ENCODE measurements around the gene MCF2L.

The MCF2L gene

DNA sequence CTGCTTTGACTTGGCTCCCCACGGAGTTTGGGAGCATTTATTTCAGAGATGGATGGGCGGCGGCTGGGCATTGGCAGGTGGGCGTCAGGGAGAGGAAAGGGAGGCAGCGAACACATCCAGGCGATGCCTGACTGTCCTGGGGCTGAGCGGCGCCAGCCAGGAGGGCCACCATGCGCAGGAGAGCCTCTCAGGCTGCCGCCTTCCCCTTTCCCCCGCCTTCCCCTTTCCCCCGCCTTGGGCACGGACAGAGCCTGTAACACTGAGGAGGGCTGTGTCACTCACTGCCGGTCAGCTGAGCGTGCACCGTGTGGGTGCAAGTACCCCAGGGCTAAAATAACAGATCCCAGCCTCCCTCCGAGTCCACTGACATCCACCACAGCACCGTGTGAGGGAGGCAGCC is 11.4 kb downstream of the MCF2L start:
- no peak for DNase-seq (ENCODE audit: low read depth in 1 of 2, low spot score in 1 of 2)

DNA sequence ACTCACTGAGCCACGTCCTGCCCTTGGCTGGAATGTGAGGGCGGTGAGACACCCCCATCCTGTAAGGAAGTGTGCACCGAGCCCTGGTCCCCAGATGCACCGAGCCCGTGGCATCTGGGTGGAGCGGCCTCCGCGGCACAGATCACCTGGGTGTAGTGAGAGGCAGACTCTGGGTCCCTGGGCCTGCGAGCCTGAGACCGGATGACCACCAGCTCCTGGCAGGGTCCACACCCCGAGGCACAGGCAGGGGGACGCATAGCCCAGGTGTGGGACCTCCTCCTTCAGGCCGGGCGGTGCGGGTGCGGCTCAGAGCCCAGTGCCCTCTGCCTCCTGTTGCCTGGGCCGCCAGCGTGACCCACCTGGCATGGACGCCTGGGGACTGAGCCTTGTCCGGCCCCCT is 12.4 kb downstream of the MCF2L start:
- no peak for DNase-seq (ENCODE audit: low read depth in 1 of 2, low spot score in 1 of 2)

DNA sequence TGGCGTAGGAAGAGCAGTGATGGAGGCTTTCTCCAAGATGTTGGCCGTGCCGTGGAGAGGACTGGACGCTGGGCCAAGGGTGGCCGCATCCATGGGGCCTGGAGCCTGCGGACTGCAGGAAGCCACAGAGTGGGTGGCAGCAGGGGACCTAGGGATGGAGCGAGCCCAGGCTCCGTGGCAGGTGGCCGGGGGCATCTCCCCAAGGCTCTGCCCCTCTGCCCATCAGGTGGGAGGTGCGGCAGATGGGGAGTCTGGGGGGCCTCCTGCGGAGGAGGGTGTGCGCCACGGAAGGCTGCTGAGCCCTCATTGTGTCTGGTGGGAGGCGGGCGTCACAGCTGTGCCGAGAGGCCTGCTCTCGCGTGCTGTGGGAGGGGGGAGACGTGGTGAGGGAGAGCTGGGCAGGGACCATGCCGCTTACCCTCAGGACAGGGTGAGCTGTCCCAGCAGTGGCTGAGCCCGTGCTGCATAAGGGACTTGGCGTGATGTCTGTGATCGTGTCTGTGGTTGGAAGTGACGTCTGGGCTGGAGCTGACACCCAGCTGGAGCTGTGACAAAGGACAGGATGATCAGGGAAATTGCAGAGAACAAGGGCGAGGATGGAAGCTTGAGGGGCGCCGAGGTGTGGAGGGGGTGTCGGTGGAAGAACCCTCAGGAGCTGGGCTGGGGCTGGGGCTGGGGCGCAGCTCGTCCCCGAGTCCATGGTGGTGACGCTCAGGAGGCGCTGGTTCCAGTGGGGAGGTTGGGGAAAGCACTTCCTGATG is 13.4 kb downstream of the MCF2L start:
- no peak for DNase-seq (ENCODE audit: low read depth in 1 of 2, low spot score in 1 of 2)

DNA sequence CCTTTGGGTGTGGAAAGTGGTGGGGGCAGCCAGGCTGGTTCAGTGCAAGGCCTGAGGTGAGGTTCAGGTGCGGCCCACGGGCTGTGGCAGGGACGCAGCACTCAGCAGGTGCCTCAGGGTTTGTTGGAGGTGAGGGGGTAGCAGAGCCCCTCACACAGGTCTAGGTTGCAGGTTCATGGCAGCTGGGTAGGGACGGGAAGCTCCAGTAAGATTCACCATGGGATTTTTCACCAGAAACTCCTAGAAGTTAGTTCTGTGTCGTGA is 14.0 kb downstream of the MCF2L start:
- DNase-seq (ENCODE audit: low read depth in 1 of 2, low spot score in 1 of 2): no peak

DNA sequence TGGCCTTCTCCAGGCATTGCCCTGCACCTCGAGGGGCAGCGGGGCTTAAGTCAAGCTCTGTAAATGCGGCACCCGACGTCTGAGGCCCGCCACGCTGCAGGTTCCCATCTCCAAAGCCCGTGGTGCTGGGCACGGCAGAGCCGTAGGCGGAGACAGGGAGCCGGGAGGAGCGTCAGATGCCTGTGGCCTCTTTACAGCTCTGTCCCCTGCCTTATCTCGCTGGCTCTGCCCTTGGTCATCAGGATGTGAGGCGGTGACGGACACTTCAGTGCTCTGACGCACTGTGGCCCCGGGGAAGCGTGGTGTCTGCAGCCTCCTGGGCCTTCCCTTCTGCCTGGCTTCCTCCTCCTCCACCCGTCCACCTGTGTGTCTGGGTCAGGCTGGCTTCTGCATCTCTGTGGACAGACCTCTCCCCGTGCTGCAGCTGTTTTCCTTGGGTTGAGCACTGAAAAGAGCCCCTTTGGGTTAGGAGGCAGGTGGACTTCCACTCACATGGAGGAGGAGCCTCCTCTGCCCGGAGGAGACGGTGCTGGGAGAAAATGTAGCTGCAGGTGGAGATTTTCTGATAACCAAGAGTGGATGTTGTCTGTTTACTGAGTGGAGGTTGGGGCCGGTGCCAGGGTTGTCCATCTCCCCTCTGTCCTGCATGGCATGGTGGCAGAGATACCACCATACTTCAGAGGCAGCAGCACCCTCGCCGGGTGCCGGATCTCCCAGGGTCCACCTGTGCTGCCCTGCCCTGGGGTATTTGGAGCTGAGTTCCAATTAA is 14.6 kb downstream of the MCF2L start:
- no peak for DNase-seq (ENCODE audit: low read depth in 1 of 2, low spot score in 1 of 2)

DNA sequence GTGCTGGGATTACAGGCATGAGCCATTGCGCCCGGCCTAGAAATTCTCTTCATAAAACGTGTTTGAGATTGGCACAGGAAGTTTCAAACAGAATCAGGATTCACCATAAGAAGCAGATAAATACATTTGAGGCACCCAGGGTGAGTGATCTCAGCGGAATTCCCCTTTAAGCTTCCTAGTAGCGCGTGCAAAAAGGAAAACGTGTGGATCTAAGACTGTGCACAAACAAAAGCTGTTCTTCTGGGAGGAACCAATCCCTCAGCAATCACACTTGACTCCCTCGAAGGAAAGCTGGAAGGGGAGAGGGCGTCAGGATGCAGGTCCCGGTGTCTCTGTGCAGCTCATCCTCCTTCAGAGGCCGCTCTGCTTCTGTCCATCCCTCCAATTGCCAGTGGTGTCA is 15.5 kb downstream of the MCF2L start:
- no peak for DNase-seq (ENCODE audit: low read depth in 1 of 2, low spot score in 1 of 2)

DNA sequence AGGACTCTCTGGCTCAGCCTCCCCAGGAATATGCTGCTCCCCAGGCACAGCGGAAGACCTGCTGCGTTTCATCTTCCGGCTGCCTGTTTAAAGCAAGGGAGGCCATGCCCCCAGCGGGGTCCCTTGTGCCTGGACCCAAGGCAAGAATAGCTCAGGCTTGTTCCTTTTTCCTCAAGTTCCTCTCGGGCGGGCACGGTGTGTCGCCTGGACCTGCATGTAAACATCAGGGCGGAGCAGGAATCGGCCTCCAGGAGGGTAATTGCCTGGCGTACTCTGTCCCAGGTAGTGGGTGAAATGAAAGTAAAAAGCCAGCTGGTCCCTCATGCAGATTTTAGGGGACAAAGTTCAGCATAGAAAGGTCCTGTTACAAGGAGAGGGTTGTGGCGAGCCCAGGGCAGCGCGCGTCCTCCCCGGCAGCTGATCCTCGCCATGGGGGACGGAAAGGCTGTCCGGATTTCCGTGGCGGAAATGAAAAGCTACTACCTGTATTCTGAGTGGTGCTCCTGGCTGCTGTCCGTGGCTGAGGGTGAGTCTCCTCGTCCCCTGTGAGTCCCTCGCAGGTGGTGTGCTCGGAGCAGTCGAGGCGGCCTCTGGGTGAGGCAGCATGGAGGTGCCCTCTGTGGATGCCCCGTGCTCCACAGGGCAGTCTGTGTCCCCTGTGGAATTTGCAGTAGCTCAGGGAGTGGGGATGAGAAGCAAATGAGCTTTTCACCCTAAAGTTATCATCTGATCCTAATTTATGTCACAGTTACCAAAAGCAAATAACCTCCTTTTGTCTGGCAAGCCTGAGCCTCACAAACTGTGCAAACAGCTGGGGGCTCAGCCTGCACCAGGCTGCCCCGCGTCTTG is 16.2 kb downstream of the MCF2L start:
- no peak for DNase-seq (ENCODE audit: low read depth in 1 of 2, low spot score in 1 of 2)

DNA sequence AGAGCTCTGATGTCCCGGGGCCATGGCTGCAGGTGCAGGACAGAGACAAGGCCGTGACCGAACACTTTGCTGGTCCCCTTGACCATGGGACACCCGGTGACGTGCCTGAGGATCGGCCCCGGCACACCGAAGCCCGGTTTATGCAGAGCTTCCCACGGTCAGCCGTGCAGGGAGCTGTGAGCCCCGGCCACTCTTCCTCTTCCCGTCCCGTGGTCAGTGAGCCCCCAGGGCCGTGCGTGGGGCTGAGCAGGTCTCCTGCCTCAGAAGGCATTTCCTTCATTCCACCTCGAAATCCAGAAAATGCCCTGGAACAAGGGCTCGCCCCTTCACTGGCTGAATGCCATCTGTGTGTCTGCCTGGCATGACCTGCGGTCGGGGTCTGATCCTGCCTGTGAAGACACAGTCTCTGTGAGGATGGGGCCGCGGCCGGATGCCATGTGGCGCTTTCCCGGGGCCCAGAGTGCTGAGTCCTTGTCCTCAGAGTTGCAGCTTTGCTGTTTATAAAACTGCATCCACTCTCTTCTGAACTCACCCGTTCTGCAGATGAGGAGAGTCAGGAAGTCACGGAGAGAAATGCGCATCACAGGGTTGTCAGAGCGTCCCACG is 16.9 kb downstream of the MCF2L start:
- DNase-seq (ENCODE audit: low read depth in 1 of 2, low spot score in 1 of 2): no peak

DNA sequence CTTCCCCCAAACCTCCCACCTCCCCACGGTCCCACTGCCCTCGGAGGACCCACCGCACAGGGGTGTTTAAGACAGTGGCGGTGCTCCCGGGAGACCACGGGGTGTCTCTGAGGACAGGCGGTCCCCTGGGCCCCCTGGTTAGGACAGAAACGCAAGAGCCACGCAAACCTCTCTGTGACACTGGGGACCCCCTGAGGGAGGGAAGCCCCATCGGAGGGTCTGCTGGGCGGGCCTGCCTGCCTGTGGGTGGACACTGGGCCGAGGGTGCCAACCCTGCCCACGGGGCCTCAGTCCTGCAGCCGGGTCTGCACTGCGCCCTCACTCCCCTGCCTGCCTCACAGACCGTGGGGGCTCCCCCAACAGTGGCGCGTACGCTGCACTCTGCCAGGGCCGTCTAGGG is 17.5 kb downstream of the MCF2L start:
- no peak for DNase-seq (ENCODE audit: low read depth in 1 of 2, low spot score in 1 of 2)

DNA sequence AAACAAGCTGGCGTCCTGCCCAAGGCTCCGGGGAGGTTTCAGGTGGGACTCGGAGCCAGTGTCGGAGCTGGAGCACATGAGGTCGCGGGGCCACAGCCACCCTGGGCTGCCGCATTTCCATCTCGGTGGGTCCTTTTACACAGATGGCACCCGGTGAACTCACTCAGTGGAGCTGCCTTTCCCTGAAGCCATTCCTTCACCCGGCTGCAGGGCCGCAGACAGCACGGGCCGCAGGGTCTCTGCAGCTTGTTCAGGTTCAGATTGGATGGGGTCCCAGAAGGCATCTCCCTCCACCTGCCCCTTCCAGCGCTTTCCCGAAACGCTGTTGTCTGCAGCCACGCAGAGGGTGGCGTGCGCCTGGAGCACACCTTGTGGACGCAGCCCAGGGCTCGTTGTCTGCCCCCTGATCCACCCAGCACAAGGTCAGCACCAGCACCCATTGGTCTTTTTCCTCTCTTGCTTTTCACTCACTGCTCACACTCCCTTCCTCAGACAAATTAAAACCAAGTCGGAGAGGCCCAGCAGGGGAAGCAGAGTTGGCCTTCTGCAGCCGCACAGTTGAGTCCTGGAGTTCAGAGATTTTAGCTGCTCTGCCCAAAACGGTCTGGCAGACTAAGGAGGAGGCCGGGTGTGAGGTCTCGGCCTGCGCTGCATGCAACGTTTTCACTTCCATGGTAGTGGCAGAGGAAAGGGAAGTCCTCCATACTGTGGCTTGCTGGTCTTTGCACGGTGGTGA is 18.1 kb downstream of the MCF2L start:
- DNase-seq (ENCODE audit: low read depth in 1 of 2, low spot score in 1 of 2): no peak

DNA sequence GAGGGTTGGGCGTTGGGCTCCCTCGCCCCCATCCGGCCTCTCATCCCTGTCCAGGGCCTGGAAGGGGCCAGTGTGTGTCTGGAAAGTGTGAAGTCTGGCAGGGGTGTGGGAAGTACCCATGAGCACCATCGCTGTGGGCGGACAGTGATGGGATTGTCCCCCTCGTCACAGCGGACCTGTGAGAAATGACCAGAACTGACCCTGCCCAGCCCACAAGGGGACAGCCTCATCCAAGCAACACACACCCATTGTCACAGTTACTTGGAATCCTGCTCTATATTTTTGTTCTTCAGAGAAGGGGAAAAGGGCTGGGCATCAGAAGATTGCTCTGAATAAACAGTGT is 18.6 kb downstream of the MCF2L start:
- no peak for DNase-seq (ENCODE audit: low read depth in 1 of 2, low spot score in 1 of 2)

DNA sequence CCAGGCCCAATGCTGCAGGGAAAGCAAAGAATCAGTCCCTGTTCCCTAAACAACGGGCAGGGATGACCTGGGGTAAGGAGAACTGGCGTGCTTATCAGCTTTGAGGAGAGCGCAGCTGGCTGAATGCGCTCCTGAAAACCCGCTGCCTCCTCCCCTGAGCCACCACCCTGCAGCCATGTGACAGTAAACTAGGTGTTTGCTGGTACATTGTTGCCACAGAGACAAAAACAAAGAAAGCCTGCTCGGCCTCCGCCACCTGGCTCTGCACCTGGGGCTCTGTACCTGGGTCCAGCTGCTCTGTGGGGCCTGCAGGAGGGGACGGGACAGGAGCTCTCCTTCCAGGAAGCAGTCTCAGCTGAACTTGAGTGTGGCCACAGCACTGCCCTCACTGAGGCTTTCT is 21.8 kb downstream of the MCF2L start:
- no peak for DNase-seq (ENCODE audit: low read depth in 1 of 2, low spot score in 1 of 2)

DNA sequence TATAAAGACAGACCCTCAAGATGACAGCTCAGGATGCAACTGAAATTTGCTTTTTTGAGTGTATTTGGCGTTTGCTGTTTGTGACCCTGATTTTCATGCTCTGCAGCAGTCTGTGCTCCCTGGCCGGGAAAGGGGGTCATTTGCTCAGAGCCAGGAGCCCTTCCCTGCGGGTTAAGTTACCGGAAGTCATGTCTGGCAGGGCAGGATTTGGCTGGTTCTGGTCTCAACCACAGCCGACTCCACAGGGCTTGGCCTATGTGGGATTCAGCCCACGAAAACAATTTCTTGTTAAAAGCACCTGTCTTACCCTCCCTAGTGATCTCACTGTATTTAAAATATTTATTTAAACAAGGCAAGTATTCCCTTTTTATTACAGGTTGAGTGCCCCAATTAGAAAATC is 22.6 kb downstream of the MCF2L start:
- DNase-seq (ENCODE audit: low read depth in 1 of 2, low spot score in 1 of 2): no peak

DNA sequence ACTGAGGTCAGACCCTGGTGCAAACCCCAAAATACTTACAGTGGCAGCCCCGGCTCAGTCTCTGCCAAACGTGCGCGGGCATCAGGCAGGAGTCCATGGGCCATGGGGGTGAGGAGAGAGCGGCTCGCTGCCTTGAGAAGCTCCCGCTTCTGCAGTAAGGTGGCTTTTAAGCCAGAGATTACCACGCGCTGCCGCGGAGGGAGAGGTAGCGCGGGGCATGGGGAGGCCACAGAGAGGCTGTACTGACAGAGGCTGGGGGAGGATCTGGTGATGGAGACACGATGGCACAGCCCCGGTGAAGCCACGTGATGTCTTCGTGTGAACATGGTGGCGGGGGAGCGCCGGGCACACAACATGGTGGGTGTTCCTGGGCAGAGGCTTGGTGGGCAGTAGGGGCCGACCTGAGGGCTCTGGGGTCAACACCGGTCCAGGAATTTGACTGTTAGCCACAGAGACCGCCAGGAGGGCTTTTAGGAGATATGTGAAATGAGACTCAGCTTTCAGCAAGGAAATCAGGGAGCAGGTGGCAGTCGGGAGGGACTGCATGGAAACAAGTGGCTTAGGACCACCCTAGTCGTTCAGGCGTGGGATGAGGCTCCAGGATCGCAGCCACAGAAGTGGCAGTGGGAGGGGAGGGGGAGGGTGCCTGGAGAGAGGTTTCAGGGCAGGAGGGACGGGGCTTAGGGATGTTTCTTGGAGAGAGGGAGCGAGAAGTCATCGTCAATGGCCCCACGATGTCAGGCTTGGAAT is 24.1 kb downstream of the MCF2L start:
- no peak for DNase-seq (ENCODE audit: low read depth in 1 of 2, low spot score in 1 of 2)

DNA sequence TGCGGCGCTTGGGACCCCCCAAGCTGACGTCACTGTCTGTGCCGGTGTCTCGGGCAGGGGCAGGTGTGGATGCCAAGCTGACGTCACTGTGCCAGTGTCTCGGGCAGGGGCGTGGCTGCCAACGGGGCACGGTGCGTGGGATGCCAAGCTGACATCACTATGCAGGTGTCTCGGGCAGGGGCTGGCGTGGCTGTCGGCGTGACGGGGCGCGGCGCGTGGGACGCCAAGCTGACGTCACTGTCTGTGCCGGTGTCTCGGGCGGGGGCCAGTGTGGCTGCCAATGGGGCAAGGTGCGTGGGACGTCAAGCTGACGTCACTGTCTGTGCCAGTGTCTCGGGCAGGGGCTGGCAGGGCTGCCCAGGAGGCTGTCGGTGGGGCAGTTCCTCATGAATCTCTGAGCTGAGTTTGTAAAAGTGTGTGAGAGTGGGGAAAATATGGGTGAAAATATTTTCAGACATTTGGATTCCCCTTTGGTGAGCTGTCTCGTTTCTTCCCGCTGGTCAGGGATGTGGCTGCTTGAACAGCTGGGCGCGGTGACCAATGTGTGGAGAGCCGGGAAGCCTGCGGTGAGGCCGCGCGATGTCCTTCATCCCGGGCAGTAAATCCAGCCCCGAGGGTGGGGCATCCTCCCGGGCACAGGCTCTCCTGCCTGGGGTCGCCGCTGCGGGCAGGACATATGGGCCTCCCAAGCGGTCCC is 25.2 kb downstream of the MCF2L start:
- no peak for DNase-seq (ENCODE audit: low read depth in 1 of 2, low spot score in 1 of 2)

DNA sequence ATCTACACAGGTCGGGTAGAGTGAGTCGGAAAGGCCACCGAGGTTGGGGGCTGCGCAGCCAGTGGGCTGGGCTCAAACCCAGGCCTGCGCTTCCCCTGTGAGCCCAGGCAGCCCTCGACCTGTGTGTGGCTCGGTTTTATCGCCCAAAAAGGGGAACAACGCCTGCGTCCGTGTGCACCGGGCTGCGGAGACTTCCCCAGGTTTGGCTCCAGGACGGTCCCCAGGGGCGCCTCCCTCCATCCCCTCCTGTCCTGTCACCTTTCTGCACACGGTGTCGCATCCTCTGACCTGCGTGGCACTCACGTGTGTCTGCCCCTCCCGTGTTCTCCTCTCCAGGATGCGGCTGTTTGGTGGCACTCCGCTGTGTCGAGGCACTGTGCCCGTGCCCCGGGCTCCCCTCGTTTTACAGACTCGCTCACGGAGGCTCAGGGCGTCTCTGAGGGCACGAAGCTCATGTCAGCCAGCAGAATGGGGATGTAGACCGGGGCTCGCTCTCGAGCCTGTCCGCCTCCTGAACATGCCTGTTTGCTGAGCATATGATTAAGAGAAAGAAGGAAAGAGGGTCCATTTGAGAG is 25.9 kb downstream of the MCF2L start:
- no peak for DNase-seq (ENCODE audit: low read depth in 1 of 2, low spot score in 1 of 2)

DNA sequence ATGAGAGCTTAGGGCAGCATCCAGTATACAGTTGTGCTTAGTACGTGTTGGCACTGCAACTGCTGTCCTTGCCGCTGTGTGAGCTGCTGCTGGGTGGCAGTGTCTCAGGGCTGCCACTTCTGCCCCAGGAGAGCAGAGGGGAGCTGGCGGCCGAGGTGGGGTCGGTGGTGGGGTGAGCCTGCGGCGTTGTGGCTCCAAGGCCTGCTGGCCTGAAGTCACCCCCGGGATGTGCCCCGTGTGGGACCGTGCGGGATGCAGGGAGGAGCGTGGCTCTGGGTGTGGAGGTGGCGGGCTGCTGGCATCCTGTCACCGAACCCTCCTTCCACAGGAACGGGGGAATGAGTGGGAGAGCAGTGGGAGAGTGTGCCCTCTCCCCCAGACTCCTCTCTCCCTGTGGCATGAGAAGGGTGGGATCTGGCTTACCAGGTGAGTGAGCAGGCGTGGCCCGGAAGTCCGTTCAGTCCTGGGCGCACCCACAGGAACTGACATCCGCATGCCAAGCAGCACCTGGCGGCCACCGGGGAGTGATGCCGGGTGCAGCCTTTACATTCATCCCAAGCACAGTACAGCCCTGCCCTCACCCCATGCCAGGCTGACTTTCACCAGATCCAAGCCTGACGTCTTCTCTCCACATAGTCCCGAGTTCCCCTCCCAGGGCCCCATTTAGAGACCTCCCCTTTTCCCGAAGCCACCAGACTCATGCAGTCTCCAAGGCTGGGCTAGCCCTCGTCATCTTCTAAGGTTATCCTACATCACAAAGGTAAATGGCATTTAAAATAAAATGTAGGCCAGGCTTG is 26.6 kb downstream of the MCF2L start:
- no peak for DNase-seq (ENCODE audit: low read depth in 1 of 2, low spot score in 1 of 2)

DNA sequence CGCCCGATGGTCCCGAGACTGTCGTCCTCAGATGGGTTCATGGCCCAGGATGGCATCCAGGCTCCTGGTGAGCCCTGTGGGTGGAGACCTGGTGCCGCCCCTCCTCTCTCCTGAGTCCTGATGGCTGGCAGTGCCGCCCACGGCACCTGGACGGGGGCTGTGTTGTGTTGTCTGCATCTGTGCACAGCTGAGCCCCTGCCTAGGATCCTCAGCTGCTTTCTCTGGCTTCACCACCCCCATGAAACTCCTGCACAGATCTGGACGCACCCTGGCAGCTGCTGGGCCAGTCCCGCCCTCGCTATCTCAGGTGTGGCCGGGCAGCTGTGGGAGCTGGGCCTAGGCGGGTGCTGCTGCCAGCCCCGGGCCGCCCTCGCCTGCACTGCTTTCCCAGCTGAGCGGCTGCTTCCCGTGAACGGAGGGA is 27.7 kb downstream of the MCF2L start:
- DNase-seq (ENCODE audit: low read depth in 1 of 2, low spot score in 1 of 2): no peak

Measured in activated T-helper 1 cell treated with anti-CD3 and anti-CD28 coated beads, Interleukin-2, amount 50 U/mL, for 16 hours (primary cell).